Thymus (tissue), 11 donors: ENCODE results near the gene OPHN1. TPM values are rescaled to one million over a fixed set of nuclear protein-coding genes. Genes with fewer than 3 reads are reported as not detected.
"Not testable (repeated sequence)": the region's sequence is repeated elsewhere in the genome, so short reads cannot be mapped to it uniquely, and the experiment has no call there.

Experiments used
- DNase-seq, 9 donors: peaks; one replicate each; pipeline ENCODE4 v3.0.0-alpha.2; 2013; ENCODE audit warnings: low spot score in 9 of 9, low read depth in 6 of 9, missing footprints in 1 of 9
- H3K27ac ChIP-seq, 2 donors: one replicate each; pipeline ENCODE4 v1.5.1; 2013; ENCODE audit warnings: control low read depth in 1 of 2, low read depth in 1 of 2, low read length in 1 of 2, mild to moderate bottlenecking in 1 of 2, moderate library complexity in 1 of 2
- H3K27me3 ChIP-seq, 2 donors: one replicate each; pipeline ENCODE4 v1.5.1; 2013; ENCODE audit warnings: low read length in 1 of 2; ENCODE audit not compliant: control insufficient read depth in 2 of 2, insufficient read depth in 1 of 2
- H3K36me3 ChIP-seq, 2 donors: one replicate each; pipeline ENCODE4 v1.5.1; 2013; ENCODE audit warnings: low read length in 1 of 2, mild to moderate bottlenecking in 1 of 2, moderate library complexity in 1 of 2; ENCODE audit not compliant: control insufficient read depth in 2 of 2, insufficient read depth in 2 of 2
- H3K4me1 ChIP-seq, 2 donors: one replicate each; pipeline ENCODE4 v1.5.1; 2013; ENCODE audit warnings: low read length in 2 of 2; ENCODE audit not compliant: control insufficient read depth in 2 of 2, insufficient read depth in 2 of 2
- H3K4me3 ChIP-seq, 2 donors: one replicate each; pipeline ENCODE4 v1.5.1; 2013; ENCODE audit warnings: low read length in 2 of 2, control low read depth in 1 of 2, mild to moderate bottlenecking in 1 of 2
- H3K9me3 ChIP-seq, 2 donors: one replicate each; pipeline ENCODE4 v1.5.1; 2013; ENCODE audit warnings: low read length in 1 of 2, mild to moderate bottlenecking in 1 of 2; ENCODE audit not compliant: control insufficient read depth in 2 of 2, insufficient read depth in 1 of 2
- WGBS: extraction: QIAGEN DNeasy Blood & Tissue Kit; methylation state at CpG from one replicate; pipeline ENCODE4 v1.1.7; 2013; 5-methylcytosine and 5-hydroxymethylcytosine counted together
- polyA plus RNA-seq: library from polyadenylated mRNA; stranded (reverse); fragments of 200-250 nt; gene quantifications from one replicate; pipeline ENCODE4 v1.2.3, GENCODE V29; 2013
- total RNA-seq: library from RNA; stranded (reverse); fragments of 120-200 nt; gene quantifications from one replicate; pipeline ENCODE4 v1.2.4, GENCODE V29; 2013
- donor health status: healthy.

The OPHN1 gene
- total and polyA plus RNA-seq, 2 donors = 0.64 to 1.2 TPM

DNA sequence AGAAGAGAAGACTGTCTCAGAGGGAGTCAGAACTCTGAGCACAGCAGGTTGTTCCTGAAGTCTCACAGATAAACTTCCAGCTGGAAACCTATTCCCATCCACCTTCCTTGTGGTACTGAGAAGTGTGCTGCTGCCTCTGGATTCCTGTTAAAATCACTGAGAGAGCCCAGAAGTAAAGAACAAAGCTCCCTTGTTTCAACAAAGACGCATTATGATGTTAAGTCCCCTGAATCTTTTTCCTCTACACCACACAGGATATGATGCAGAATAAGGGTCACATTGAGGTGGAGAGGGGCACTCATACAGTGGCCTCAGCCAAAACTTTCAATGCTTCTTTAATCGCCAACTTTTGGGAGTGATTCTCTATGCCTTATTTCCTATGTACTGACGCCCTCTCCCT is 321.0 kb downstream of the OPHN1 start:
- no peaks in the 10 kb centered on the region for H3K36me3 ChIP-seq
- no peaks in the 10 kb centered on the region for H3K4me1 ChIP-seq
- no peak overlapping the region for H3K4me3 ChIP-seq
- WGBS = 91% methylated on average over 3 of the region's 3 CpGs
- H3K27ac ChIP-seq = no peak overlapping the region
- H3K9me3 ChIP-seq = no peaks in the 10 kb centered on the region
- no peaks in the 10 kb centered on the region for H3K27me3 ChIP-seq
- DNase-seq = no peak

DNA sequence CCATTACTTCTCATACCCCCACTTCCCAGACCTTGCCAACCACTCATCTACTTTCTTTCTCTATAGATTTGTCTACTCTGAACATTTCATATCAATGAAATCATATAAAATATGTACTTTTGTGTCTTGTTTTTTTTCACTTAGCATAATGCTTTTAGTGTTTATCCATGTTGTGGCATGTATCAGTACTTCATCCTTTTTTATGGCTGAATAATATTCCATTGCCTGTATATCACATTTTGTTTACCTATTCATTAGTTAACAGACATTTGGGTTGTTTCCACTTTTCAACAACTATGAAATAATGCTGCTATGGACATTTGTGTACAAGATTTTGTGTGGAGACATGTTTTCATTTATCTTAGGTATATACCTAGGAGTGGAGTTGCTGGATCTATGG is 324.1 kb downstream of the OPHN1 start:
- Histone ChIP-seq H3K4me3 (no peak overlapping the region), H3K36me3 (no peaks in the 10 kb centered on the region), H3K9me3 (no peaks in the 10 kb centered on the region), H3K4me1 (no peaks in the 10 kb centered on the region), H3K27me3 (no peaks in the 10 kb centered on the region), H3K27ac (no peak overlapping the region)
- no peak for DNase-seq

DNA sequence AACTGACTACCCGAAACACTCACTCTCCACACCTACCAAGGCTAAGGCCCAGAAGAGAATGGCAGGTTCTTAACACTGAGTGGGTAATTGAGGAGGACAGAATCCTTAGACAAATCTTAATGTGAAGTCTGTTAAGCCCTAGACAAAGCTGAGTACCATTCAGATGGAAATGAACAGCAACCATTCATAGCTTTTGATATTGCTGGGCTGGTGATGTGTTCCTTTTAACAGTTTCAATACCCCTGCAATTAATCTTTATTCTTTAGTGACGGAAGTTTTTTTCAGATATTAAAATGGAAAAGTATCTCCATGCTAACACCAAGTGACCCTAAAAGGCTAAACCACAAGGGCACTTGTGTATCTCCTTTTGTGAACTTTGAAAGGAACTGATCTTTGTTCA is 334.9 kb downstream of the OPHN1 start:
- 96% methylated on average over 2 of the region's 2 CpGs for WGBS
- H3K9me3 ChIP-seq = no peaks in the 10 kb centered on the region
- DNase-seq = no peak
- H3K36me3 ChIP-seq = no peaks in the 10 kb centered on the region
- no peaks in the 10 kb centered on the region for H3K4me1 ChIP-seq
- H3K4me3 ChIP-seq = no peak overlapping the region
- H3K27me3 ChIP-seq = no peaks in the 10 kb centered on the region
- no peak overlapping the region for H3K27ac ChIP-seq

GRCh38 chrX:68090266-68090665 is 343.0 kb downstream of the OPHN1 start:
- no peaks in the 10 kb centered on the region for H3K27me3 ChIP-seq
- no peaks in the 10 kb centered on the region for H3K4me1 ChIP-seq
- H3K4me3 ChIP-seq = no peak overlapping the region
- 97% methylated on average over 1 of the region's 1 CpG for WGBS
- no peak for DNase-seq
- H3K9me3 ChIP-seq = no peaks in the 10 kb centered on the region
- H3K27ac ChIP-seq = no peak overlapping the region
- H3K36me3 ChIP-seq = no peaks in the 10 kb centered on the region

DNA sequence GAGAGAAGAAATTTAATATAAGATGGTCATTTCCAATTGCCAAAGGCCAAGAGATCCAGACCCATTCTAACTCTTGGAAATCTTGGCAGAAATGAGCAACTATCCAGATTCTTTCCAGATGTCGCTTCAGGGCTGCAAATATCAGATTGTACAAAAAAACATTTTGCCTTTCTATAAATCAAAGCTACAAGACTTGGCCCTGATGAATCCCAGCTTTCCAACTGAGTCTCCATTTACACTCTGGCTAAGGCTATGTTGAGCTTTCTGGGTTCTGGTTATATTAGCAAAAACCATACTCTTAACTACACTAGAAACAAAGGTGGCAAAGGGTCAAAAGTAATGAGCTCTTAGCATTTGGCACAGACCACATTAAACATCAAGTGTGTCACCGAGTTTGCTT is 345.8 kb downstream of the OPHN1 start:
- no peak overlapping the region for H3K4me3 ChIP-seq
- H3K9me3 ChIP-seq = no peaks in the 10 kb centered on the region
- no peak overlapping the region for H3K27ac ChIP-seq
- 87% methylated on average over 2 of the region's 2 CpGs for WGBS
- DNase-seq = no peak
- H3K4me1 ChIP-seq = no peaks in the 10 kb centered on the region
- no peaks in the 10 kb centered on the region for H3K36me3 ChIP-seq
- H3K27me3 ChIP-seq = no peaks in the 10 kb centered on the region

GRCh38 chrX:68086709-68087108 is 346.6 kb downstream of the OPHN1 start:
- DNase-seq = no peak
- H3K27ac ChIP-seq = no peak overlapping the region
- no peaks in the 10 kb centered on the region for H3K27me3 ChIP-seq
- H3K4me3 ChIP-seq = no peak overlapping the region
- H3K36me3 ChIP-seq = no peaks in the 10 kb centered on the region
- H3K9me3 ChIP-seq = no peaks in the 10 kb centered on the region
- H3K4me1 ChIP-seq = no peaks in the 10 kb centered on the region
- 94% methylated on average over 1 of the region's 1 CpG for WGBS

DNA sequence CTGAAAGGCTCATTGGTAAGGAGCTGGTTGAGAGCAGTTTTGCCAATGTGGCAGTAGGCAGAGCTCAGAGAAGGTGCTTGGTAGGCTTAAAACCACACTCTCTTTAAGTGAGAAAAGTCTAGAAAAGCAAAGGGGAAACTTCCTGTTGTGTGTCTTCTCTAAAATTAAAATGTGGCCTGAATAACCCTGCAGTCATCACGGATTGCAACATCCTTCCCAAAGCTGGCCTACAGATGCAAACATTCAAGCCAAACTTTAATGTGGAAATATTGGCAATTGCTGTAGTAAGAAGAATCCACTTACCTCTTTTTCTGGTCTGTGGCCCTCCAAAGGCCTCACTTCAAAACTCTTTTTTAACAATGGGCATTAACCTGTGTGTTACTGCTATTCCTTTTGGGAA is 348.5 kb downstream of the OPHN1 start:
- H3K9me3 ChIP-seq = no peaks in the 10 kb centered on the region

DNA sequence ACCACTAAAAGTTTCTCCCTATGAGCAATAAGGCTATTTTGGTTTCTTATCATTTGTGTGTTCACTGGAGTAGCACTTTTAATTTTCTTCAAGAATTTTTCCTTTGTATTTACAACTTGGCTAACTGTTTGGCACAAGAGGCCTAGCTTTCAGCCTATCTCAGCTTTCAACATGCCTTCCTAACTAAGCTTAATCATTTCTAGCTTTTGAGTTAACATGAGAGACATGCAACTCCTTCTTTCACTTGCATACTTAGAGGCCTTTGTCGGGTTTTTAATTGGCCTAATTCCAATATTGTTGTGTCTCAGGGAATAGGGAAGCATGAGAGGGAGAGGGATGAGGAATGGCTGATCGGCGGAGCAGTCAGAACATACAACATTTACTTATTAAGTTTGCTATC is 349.8 kb downstream of the OPHN1 start:
- H3K4me1 ChIP-seq = no peaks in the 10 kb centered on the region
- no peaks in the 10 kb centered on the region for H3K9me3 ChIP-seq
- H3K27me3 ChIP-seq = no peaks in the 10 kb centered on the region
- no peaks in the 10 kb centered on the region for H3K36me3 ChIP-seq
- no peak overlapping the region for H3K4me3 ChIP-seq
- no peak for DNase-seq
- no peak overlapping the region for H3K27ac ChIP-seq
- 93% methylated on average over 3 of the region's 3 CpGs for WGBS

More for the DNA sequence above, 348.5 kb downstream of the OPHN1 start:
- no peak overlapping the region for H3K4me3 ChIP-seq
- 58% methylated on average over 1 of the region's 1 CpG for WGBS
- no peaks in the 10 kb centered on the region for H3K27me3 ChIP-seq
- no peaks in the 10 kb centered on the region for H3K4me1 ChIP-seq
- H3K27ac ChIP-seq = no peak overlapping the region
- DNase-seq = no peak
- H3K36me3 ChIP-seq = no peaks in the 10 kb centered on the region

GRCh38 chrX:68079961-68080360 is 353.3 kb downstream of the OPHN1 start:
- Histone ChIP-seq H3K27me3 (no peaks in the 10 kb centered on the region), H3K9me3 (no peaks in the 10 kb centered on the region), H3K27ac (no peak overlapping the region), H3K36me3 (no peaks in the 10 kb centered on the region), H3K4me1 (no peaks in the 10 kb centered on the region), H3K4me3 (no peak overlapping the region)
- no peak for DNase-seq
- whole genome bisulfite sequencing = 90% methylated on average over 1 of the region's 1 CpG

DNA sequence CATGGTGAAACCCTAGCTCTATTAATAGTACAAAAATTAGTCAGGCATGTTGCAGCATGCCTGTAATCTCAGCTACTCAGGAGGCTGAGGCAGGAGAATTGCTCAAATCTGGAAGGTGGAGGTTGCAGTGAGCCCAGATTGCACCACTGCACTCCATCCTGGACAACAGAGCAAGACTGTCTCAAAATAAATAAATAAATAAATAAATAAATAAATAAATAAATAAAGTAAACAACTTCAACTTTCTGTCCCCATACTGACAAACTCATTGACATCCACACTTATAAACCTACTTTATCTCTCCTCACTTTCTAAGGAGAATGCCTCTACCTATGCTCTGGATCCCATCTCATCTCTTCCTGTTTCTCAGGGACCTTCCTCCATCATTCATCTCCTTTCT is 354.5 kb downstream of the OPHN1 start:
- DNase-seq, H3K9me3 ChIP-seq, H3K36me3 ChIP-seq, H3K27ac ChIP-seq, H3K4me3 ChIP-seq, H3K27me3 ChIP-seq, H3K4me1 ChIP-seq: not testable (repeated sequence)
